WTC11 (cell line): Measurements from ENCODE around the gene BROX. TPM values are rescaled to one million over a fixed set of nuclear protein-coding genes. Genes with fewer than 3 reads are reported as not detected.

Source experiments
- ATAC-seq: fragments of 200-7000 bp; cut with Tn5 transposase; 2 replicates; pipeline ENCODE4 v1.10.0; 2021; ENCODE audit warnings: mild to moderate bottlenecking, moderate library complexity
- CTCF ChIA-PET: fragments of 300-600 bp; sonication (Branson Sonifier 250); formaldehyde crosslinking; loops from one replicate; lab custom pipeline; 2021; ENCODE audit warnings: antibody characterized with exemption; lab: Charles Lee
- POLR2A ChIA-PET: fragments of 350-600 bp; sonication (Branson Sonifier 250); formaldehyde crosslinking; loops from one replicate; lab custom pipeline; 2021; ENCODE audit warnings: antibody characterized with exemption; lab: Charles Lee
- DNase-seq: peaks from one replicate; pipeline ENCODE4 v3.0.0; 2021; ENCODE audit warnings: low spot score
- H3K27ac Mint-ChIP-seq: 2 replicates; pipeline ENCODE4 v1.8.0; 2021; ENCODE audit warnings: mixed read lengths
- H3K27me3 Mint-ChIP-seq: 2 replicates; pipeline ENCODE4 v1.8.0; 2021; ENCODE audit warnings: low read depth, mild to moderate bottlenecking, moderate library complexity, mixed read lengths
- H3K36me3 Mint-ChIP-seq: 2 replicates; pipeline ENCODE4 v1.8.0; 2021; ENCODE audit warnings: mixed read lengths
- H3K4me1 Mint-ChIP-seq: 2 replicates; pipeline ENCODE4 v1.8.0; 2022; ENCODE audit warnings: mixed read lengths
- H3K4me3 Mint-ChIP-seq: 2 replicates; pipeline ENCODE4 v1.8.0; 2021; ENCODE audit warnings: mild to moderate bottlenecking, moderate library complexity, mixed read lengths
- H3K9me3 Mint-ChIP-seq: 2 replicates; pipeline ENCODE4 v1.8.0; 2021; ENCODE audit warnings: mixed read lengths
- GABPB1 ChIP-seq: sonication (generic); formaldehyde crosslinking; IDR thresholded peaks from 2 replicates; pipeline ENCODE4 v1.8.1; 2023; ENCODE audit warnings: mild to moderate bottlenecking, missing genetic modification reagents
- NR3C1 ChIP-seq: sonication (generic); formaldehyde crosslinking; conservative IDR thresholded peaks from 2 replicates; pipeline ENCODE4 v1.8.1; 2023; ENCODE audit warnings: low read depth, mild to moderate bottlenecking, missing genetic modification reagents
- OVOL2 ChIP-seq: fragments of 250-450 bp; sonication (Bioruptor Pico); IDR thresholded peaks from 2 replicates; pipeline ENCODE4 v1.9.0; 2021; ENCODE audit warnings: mild to moderate bottlenecking, borderline replicate concordance
- ZNF121 ChIP-seq: sonication (generic); formaldehyde crosslinking; IDR thresholded peaks from 2 replicates; pipeline ENCODE4 v1.8.0; 2023; ENCODE audit warnings: missing genetic modification reagents
- total RNA-seq: library from RNA; stranded (reverse); gene quantifications from 3 replicates; pipeline ENCODE4 v1.2.3, GENCODE V29; 2021
- TF ChIP-seq, protein P1 (sequence below): sonication (generic); formaldehyde crosslinking; IDR thresholded peaks from 2 replicates; pipeline ENCODE4 v1.8.1; 2023; ENCODE audit warnings: mild to moderate bottlenecking, missing genetic modification reagents, borderline replicate concordance
- TF ChIP-seq, protein P2 (sequence below): fragments of 250-450 bp; sonication (Bioruptor Pico); IDR thresholded peaks from 2 replicates; pipeline ENCODE4 v1.8.0; 2021; ENCODE audit warnings: mild to moderate bottlenecking
- TF ChIP-seq, protein P3 (sequence below): sonication (generic); formaldehyde crosslinking; IDR thresholded peaks from 2 replicates; pipeline ENCODE4 v1.8.1; 2022; ENCODE audit warnings: missing genetic modification reagents, borderline replicate concordance
- TF ChIP-seq, protein P4 (sequence below): sonication (generic); formaldehyde crosslinking; IDR thresholded peaks from 2 replicates; pipeline ENCODE4 v1.8.0; 2023; ENCODE audit warnings: missing genetic modification reagents
- TF ChIP-seq, protein P5 (sequence below): sonication (generic); formaldehyde crosslinking; IDR thresholded peaks from 2 replicates; pipeline ENCODE4 v1.8.1; 2022; ENCODE audit warnings: mild to moderate bottlenecking, moderate library complexity, missing genetic modification reagents
- TF ChIP-seq, protein P6 (sequence below): sonication (generic); formaldehyde crosslinking; IDR thresholded peaks from 2 replicates; pipeline ENCODE4 v1.8.0; 2023; ENCODE audit warnings: missing genetic modification reagents, mild to moderate bottlenecking, borderline replicate concordance
- TF ChIP-seq, protein P7 (sequence below): fragments of 200-600 bp; IDR thresholded peaks from 2 replicates; pipeline ENCODE4 v1.8.0; 2022; ENCODE audit warnings: antibody characterized with exemption
- TF ChIP-seq, protein P8 (sequence below): sonication (generic); formaldehyde crosslinking; IDR thresholded peaks from 2 replicates; pipeline ENCODE4 v1.8.1; 2022; ENCODE audit warnings: low read depth, mild to moderate bottlenecking, moderate library complexity, missing genetic modification reagents, borderline replicate concordance

The BROX gene
- total RNA-seq, 1 experiment from 2014 or later, result 27.1 TPM

DNA sequence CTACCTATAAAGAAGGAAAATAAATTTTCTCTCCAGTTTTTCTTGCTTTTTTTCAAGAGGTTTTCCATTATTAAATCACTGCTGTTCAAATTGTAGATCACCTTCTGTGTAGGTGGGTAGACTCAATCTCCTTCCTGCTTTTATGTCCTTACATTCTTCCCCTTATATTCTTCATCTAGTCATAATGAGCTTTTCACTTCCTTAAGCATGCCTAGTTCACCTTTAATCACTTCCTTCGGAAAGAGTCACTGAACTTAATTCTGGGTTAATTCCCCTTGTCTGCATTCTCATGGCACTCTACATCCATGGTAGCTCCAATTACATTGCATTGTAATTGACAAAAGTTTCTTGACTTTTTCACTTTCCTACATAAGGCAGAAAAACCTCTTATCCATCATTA lies 18.5 kb downstream of the BROX start:
- Mint-ChIP-seq H3K27ac (no peak overlapping the region), H3K4me1 (peaks cover 2% of the 10 kb centered on the region; the same call in 1 of the 2 replicates), H3K27me3 (no peaks in the 10 kb centered on the region), H3K4me3 (no peak overlapping the region), H3K36me3 (peaks cover 51% of the 10 kb centered on the region), H3K9me3 (no peaks in the 10 kb centered on the region)
- TF ChIP-seq, protein P1, sequence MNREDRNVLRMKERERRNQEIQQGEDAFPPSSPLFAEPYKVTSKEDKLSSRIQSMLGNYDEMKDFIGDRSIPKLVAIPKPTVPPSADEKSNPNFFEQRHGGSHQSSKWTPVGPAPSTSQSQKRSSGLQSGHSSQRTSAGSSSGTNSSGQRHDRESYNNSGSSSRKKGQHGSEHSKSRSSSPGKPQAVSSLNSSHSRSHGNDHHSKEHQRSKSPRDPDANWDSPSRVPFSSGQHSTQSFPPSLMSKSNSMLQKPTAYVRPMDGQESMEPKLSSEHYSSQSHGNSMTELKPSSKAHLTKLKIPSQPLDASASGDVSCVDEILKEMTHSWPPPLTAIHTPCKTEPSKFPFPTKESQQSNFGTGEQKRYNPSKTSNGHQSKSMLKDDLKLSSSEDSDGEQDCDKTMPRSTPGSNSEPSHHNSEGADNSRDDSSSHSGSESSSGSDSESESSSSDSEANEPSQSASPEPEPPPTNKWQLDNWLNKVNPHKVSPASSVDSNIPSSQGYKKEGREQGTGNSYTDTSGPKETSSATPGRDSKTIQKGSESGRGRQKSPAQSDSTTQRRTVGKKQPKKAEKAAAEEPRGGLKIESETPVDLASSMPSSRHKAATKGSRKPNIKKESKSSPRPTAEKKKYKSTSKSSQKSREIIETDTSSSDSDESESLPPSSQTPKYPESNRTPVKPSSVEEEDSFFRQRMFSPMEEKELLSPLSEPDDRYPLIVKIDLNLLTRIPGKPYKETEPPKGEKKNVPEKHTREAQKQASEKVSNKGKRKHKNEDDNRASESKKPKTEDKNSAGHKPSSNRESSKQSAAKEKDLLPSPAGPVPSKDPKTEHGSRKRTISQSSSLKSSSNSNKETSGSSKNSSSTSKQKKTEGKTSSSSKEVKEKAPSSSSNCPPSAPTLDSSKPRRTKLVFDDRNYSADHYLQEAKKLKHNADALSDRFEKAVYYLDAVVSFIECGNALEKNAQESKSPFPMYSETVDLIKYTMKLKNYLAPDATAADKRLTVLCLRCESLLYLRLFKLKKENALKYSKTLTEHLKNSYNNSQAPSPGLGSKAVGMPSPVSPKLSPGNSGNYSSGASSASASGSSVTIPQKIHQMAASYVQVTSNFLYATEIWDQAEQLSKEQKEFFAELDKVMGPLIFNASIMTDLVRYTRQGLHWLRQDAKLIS (CRISPR knock-in tag), result no peak
- TF ChIP-seq, protein P2, sequence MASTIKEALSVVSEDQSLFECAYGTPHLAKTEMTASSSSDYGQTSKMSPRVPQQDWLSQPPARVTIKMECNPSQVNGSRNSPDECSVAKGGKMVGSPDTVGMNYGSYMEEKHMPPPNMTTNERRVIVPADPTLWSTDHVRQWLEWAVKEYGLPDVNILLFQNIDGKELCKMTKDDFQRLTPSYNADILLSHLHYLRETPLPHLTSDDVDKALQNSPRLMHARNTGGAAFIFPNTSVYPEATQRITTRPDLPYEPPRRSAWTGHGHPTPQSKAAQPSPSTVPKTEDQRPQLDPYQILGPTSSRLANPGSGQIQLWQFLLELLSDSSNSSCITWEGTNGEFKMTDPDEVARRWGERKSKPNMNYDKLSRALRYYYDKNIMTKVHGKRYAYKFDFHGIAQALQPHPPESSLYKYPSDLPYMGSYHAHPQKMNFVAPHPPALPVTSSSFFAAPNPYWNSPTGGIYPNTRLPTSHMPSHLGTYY (CRISPR knock-in tag), result no peak
- TF ChIP-seq, protein P3, sequence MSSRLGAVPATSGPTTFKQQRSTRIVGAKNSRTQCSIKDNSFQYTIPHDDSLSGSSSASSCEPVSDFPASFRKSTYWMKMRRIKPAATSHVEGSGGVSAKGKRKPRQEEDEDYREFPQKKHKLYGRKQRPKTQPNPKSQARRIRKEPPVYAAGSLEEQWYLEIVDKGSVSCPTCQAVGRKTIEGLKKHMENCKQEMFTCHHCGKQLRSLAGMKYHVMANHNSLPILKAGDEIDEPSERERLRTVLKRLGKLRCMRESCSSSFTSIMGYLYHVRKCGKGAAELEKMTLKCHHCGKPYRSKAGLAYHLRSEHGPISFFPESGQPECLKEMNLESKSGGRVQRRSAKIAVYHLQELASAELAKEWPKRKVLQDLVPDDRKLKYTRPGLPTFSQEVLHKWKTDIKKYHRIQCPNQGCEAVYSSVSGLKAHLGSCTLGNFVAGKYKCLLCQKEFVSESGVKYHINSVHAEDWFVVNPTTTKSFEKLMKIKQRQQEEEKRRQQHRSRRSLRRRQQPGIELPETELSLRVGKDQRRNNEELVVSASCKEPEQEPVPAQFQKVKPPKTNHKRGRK, result no peak
- TF ChIP-seq, protein P4, sequence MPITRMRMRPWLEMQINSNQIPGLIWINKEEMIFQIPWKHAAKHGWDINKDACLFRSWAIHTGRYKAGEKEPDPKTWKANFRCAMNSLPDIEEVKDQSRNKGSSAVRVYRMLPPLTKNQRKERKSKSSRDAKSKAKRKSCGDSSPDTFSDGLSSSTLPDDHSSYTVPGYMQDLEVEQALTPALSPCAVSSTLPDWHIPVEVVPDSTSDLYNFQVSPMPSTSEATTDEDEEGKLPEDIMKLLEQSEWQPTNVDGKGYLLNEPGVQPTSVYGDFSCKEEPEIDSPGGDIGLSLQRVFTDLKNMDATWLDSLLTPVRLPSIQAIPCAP (CRISPR knock-in tag), result no peak
- TF ChIP-seq NR3C1 (CRISPR knock-in tag) (no peak), OVOL2 (CRISPR knock-in tag) (no peak), ZNF121 (CRISPR knock-in tag) (no peak), GABPB1 (CRISPR knock-in tag) (no peak)
- TF ChIP-seq, protein P5, sequence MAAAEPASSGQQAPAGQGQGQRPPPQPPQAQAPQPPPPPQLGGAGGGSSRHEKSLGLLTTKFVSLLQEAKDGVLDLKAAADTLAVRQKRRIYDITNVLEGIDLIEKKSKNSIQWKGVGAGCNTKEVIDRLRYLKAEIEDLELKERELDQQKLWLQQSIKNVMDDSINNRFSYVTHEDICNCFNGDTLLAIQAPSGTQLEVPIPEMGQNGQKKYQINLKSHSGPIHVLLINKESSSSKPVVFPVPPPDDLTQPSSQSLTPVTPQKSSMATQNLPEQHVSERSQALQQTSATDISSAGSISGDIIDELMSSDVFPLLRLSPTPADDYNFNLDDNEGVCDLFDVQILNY (CRISPR knock-in tag), result no peak
- TF ChIP-seq, protein P6, sequence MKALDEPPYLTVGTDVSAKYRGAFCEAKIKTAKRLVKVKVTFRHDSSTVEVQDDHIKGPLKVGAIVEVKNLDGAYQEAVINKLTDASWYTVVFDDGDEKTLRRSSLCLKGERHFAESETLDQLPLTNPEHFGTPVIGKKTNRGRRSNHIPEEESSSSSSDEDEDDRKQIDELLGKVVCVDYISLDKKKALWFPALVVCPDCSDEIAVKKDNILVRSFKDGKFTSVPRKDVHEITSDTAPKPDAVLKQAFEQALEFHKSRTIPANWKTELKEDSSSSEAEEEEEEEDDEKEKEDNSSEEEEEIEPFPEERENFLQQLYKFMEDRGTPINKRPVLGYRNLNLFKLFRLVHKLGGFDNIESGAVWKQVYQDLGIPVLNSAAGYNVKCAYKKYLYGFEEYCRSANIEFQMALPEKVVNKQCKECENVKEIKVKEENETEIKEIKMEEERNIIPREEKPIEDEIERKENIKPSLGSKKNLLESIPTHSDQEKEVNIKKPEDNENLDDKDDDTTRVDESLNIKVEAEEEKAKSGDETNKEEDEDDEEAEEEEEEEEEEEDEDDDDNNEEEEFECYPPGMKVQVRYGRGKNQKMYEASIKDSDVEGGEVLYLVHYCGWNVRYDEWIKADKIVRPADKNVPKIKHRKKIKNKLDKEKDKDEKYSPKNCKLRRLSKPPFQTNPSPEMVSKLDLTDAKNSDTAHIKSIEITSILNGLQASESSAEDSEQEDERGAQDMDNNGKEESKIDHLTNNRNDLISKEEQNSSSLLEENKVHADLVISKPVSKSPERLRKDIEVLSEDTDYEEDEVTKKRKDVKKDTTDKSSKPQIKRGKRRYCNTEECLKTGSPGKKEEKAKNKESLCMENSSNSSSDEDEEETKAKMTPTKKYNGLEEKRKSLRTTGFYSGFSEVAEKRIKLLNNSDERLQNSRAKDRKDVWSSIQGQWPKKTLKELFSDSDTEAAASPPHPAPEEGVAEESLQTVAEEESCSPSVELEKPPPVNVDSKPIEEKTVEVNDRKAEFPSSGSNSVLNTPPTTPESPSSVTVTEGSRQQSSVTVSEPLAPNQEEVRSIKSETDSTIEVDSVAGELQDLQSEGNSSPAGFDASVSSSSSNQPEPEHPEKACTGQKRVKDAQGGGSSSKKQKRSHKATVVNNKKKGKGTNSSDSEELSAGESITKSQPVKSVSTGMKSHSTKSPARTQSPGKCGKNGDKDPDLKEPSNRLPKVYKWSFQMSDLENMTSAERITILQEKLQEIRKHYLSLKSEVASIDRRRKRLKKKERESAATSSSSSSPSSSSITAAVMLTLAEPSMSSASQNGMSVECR, result no peak
- TF ChIP-seq, protein P7, sequence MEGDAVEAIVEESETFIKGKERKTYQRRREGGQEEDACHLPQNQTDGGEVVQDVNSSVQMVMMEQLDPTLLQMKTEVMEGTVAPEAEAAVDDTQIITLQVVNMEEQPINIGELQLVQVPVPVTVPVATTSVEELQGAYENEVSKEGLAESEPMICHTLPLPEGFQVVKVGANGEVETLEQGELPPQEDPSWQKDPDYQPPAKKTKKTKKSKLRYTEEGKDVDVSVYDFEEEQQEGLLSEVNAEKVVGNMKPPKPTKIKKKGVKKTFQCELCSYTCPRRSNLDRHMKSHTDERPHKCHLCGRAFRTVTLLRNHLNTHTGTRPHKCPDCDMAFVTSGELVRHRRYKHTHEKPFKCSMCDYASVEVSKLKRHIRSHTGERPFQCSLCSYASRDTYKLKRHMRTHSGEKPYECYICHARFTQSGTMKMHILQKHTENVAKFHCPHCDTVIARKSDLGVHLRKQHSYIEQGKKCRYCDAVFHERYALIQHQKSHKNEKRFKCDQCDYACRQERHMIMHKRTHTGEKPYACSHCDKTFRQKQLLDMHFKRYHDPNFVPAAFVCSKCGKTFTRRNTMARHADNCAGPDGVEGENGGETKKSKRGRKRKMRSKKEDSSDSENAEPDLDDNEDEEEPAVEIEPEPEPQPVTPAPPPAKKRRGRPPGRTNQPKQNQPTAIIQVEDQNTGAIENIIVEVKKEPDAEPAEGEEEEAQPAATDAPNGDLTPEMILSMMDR, result no peak
- TF ChIP-seq, protein P8, sequence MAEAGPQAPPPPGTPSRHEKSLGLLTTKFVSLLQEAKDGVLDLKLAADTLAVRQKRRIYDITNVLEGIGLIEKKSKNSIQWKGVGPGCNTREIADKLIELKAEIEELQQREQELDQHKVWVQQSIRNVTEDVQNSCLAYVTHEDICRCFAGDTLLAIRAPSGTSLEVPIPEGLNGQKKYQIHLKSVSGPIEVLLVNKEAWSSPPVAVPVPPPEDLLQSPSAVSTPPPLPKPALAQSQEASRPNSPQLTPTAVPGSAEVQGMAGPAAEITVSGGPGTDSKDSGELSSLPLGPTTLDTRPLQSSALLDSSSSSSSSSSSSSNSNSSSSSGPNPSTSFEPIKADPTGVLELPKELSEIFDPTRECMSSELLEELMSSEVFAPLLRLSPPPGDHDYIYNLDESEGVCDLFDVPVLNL (CRISPR knock-in tag), result no peak
- ATAC-seq, result no peak
- ChIA-PET CTCF (no interaction called here), POLR2A (interaction anchor here (0.6 kb wide), 1 partner anchor 568 kb away, joined by 7 read pairs; no protein-coding TSS in a partner anchor)
- no peak for DNase-seq
